Transverse colon (tissue), 4 donors: ENCODE measurements around the gene TLK1. TPM values are rescaled to one million over a fixed set of nuclear protein-coding genes. Genes with fewer than 3 reads are reported as not detected.

Experiments used
- DNase-seq: peaks from one replicate; pipeline ENCODE4 v3.0.0-alpha.2; 2019
- H3K27ac ChIP-seq, 4 donors: fragments of 200-600 bp; sonication (generic); 2 replicates each; pipeline ENCODE4 v1.5.1; 2016 to 2018; ENCODE audit warnings: inconsistent platforms in 4 of 4
- H3K27me3 ChIP-seq: fragments of 200-600 bp; sonication (generic); 2 replicates; pipeline ENCODE4 v1.5.1; 2017; ENCODE audit warnings: inconsistent platforms
- H3K36me3 ChIP-seq, 4 donors: fragments of 200-600 bp; sonication (generic); 2 replicates each; pipeline ENCODE4 v1.5.1; 2017 to 2019; ENCODE audit warnings: inconsistent platforms in 4 of 4
- H3K4me1 ChIP-seq, 4 donors: fragments of 200-600 bp; sonication (generic); 2 replicates each; pipeline ENCODE4 v1.5.1; 2017 to 2020; ENCODE audit warnings: inconsistent platforms in 4 of 4
- H3K4me3 ChIP-seq, 4 donors: fragments of 200-600 bp; sonication (generic); 1 replicate in 1 of 4; 2 replicates in 3 of 4; pipeline versions ENCODE4 v1.5.1 to v1.6.1; 2017 to 2019; ENCODE audit warnings: inconsistent platforms in 4 of 4
- H3K9me3 ChIP-seq, 2 donors: fragments of 200-600 bp; sonication (generic); 2 replicates each; pipeline ENCODE4 v1.5.1; 2017 to 2019; ENCODE audit warnings: inconsistent platforms in 2 of 2
- CTCF ChIP-seq, 5 experiments: fragments of 200-600 bp in 3 of 5; fragments of 450-650 bp in 2 of 5; sonication (generic) in 3 of 5; IDR thresholded peaks; 1 replicate in 2 of 5; 2 replicates in 3 of 5; pipeline ENCODE4 v1.5.1; 2016 to 2017; ENCODE audit warnings: antibody characterized with exemption in 5 of 5, inconsistent platforms in 3 of 5, mild to moderate bottlenecking in 2 of 5, moderate library complexity in 1 of 5
- EP300 ChIP-seq: sonication (generic); formaldehyde crosslinking; IDR thresholded peaks from one replicate; pipeline ENCODE4 v1.6.1; 2017; ENCODE audit warnings: antibody characterized with exemption, low read depth
- POLR2A ChIP-seq: fragments of 450-650 bp; IDR thresholded peaks from one replicate; pipeline ENCODE4 v1.6.1; 2016; ENCODE audit warnings: antibody characterized with exemption, mild to moderate bottlenecking, moderate library complexity
- POLR2AphosphoS5 ChIP-seq, 3 donors: sonication (generic); formaldehyde crosslinking; IDR thresholded peaks; one replicate each; pipeline ENCODE4 v1.6.1; 2016; ENCODE audit warnings: antibody characterized with exemption in 3 of 3
- WGBS, 2 donors: methylation state at CpG; one replicate each; pipeline ENCODE4 v1.1.5; 2018; ENCODE audit warnings: low coverage in 1 of 2; 5-methylcytosine and 5-hydroxymethylcytosine counted together
- in situ Hi-C, 4 donors: fragments of 200-750 bp; cut with MboI; loops; one replicate each; pipeline versions ENCODE4 v1.15.0 to v1.15.1; 2017; ENCODE audit warnings: low sequenced_read_pairs in 3 of 4, low pct_ligation_motif_present in 1 of 4, low pct_unique_long_range_greater_than_20kb in 1 of 4
- intact Hi-C: fragments of 100-400 bp; cut with DNase I; formaldehyde crosslinking; loops from one replicate; pipeline ENCODE4 v1.15.1; 2023; ENCODE audit warnings: low total_unique reads
- total RNA-seq, 4 donors: library from RNA; depleted of rRNA; stranded (reverse); fragments of >200 nt; gene quantifications; one replicate each; pipeline ENCODE4 v1.1.0, GENCODE V29; 2016

Gene TLK1
- total RNA-seq, 4 donors from 2014 or later = 39.6 to 76.3 (median 53.2) TPM

- no peaks in the 10 kb centered on the region for H3K9me3 ChIP-seq
- no peak overlapping the region for H3K27ac ChIP-seq
- WGBS, 2 donors = 58% methylated on average over 1 of the region's 1 CpG; no CpG with 5 or more reads in 1 of the 2 donors
- no peaks in the 10 kb centered on the region for H3K4me1 ChIP-seq
- H3K4me3 ChIP-seq = no peak overlapping the region
- no peak for DNase-seq
- H3K36me3 ChIP-seq = no peaks in the 10 kb centered on the region
- H3K27me3 ChIP-seq = no peaks in the 10 kb centered on the region
- intact Hi-C loops (no loop called here), in situ Hi-C loops (no loop called here)
- TF ChIP-seq POLR2AphosphoS5 (IDR thresholded peaks at IDR 0.05) (no peak), POLR2A (no peak)
Observed at GRCh38 chr2:170984079-170984478, 176.6 kb downstream of the TLK1 start.

DNA sequence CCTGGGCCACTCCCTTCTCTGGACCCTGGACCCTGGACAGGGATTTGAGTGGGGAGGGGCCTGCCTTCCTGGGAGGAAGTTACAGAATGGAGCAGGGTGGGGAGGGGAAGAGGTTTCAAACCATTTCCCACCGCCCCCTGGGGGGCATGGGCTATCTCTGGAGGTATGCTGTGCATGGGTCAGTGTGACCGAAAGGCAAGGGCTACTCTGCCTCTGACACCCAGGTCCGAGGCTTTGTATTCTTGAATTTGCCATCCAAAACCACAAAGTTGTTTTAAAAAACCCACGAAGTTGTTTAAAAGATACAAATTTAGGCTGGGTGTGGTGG, 184.8 kb downstream of the TLK1 start:
- intact Hi-C loops (loop anchor here (10.0 kb wide), 1 partner anchor 89 kb away; no protein-coding TSS in a partner anchor), in situ Hi-C loops (loop anchor here in 1 of 4 donors (5.0 to 10.0 kb wide), 2 partner anchors 189 to 441 kb away; partner anchors contain the start of gene TLK1)
- Histone ChIP-seq H3K4me3 (no peak overlapping the region), H3K36me3 (no peaks in the 10 kb centered on the region), H3K9me3 (no peaks in the 10 kb centered on the region), H3K4me1 (peaks cover 5 to 20% (median 11%) of the 10 kb centered on the region in 4 donors), H3K27me3 (no peaks in the 10 kb centered on the region), H3K27ac (no peak overlapping the region)
- TF ChIP-seq EP300 (no peak), POLR2A (no peak), POLR2AphosphoS5 (IDR thresholded peaks at IDR 0.05) (no peak), CTCF (IDR thresholded peaks at IDR 0.05) (no peak)
- WGBS, 2 donors = 75 to 88% methylated on average over 3 to 4 of the region's 4 CpGs
- DNase-seq = no peak

DNA sequence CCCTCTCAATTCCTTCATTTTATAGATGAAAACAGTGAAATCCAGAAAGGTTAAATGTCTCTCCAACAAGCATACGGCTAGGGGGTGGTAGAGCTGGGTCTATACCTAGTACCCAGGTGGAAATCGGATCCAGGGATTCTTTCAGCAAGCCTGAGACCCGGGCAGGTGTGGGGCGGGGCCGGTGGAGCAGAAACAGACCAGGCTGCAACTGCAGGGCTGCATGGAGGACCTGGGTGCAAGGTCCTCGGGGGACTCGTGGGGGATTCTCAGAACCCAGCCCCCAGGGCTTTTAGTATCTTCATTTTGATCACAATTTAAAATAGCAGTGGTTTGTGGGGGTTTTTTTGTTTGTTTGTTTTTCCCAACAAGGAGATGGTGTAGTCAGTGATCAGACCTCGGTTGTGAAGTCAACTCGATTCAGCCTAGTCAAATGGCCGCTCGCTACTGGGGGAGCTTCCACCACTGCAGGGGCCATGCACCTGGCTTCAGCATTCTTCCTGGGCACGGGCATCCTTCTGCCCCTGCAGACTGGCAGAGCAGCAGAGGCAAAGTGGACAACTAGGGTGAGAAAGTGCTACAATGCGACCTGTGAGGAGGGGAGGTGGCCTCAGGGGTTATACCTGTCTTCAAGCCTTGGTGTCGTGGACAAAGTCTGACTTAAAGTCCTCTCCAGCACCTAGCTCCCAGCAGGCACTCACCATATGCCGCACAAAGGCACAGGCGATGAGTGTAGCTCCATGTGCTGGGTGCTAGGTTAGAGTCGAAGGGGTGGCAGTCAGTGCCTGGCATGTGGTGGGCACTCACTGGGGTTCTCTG, 185.4 kb downstream of the TLK1 start:
- DNase-seq = no peak
- no peaks in the 10 kb centered on the region for H3K27me3 ChIP-seq
- TF ChIP-seq CTCF (IDR thresholded peaks at IDR 0.05) (no peak), POLR2AphosphoS5 (IDR thresholded peaks at IDR 0.05) (no peak), EP300 (no peak), POLR2A (no peak)
- peaks cover 5 to 20% (median 11%) of the 10 kb centered on the region in 4 donors for H3K4me1 ChIP-seq
- no peak overlapping the region for H3K4me3 ChIP-seq
- no peak overlapping the region for H3K27ac ChIP-seq
- no peaks in the 10 kb centered on the region for H3K36me3 ChIP-seq
- intact Hi-C loops (loop anchor here (10.0 kb wide), 1 partner anchor 89 kb away; no protein-coding TSS in a partner anchor), in situ Hi-C loops (loop anchor here in 1 of 4 donors (5.0 to 10.0 kb wide), 2 partner anchors 189 to 442 kb away; partner anchors contain the start of gene TLK1)
- WGBS, 2 donors = 40 to 71% methylated on average over 3 to 17 of the region's 17 CpGs
- H3K9me3 ChIP-seq = no peaks in the 10 kb centered on the region

GRCh38 chr2:170974304-170974993, 186.2 kb downstream of the TLK1 start:
- peak; percentile 21 for DNase-seq
- H3K36me3 ChIP-seq = no peaks in the 10 kb centered on the region
- WGBS, 2 donors = 60 to 65% methylated on average over 5 to 11 of the region's 11 CpGs
- H3K4me1 ChIP-seq = peaks cover 5 to 20% (median 11%) of the 10 kb centered on the region in 4 donors
- peak overlapping the region in 3 of 4 donors; percentile 58 to 95 (median 84) for H3K4me3 ChIP-seq
- intact Hi-C loops = loop anchor here (5.0 to 10.0 kb wide), 2 partner anchors 90 to 183 kb away; no protein-coding TSS in a partner anchor
- in situ Hi-C loops = loop anchor here in 3 of 4 donors (10.0 to 25.0 kb wide), 3 partner anchors 188 to 438 kb away; partner anchors contain the start of gene TLK1 (in 2 of the 3)
- no peaks in the 10 kb centered on the region for H3K9me3 ChIP-seq
- H3K27me3 ChIP-seq = no peaks in the 10 kb centered on the region
- TF ChIP-seq POLR2A (no peak), CTCF (IDR thresholded peaks at IDR 0.05) (no peak), EP300 (no peak), POLR2AphosphoS5 (IDR thresholded peaks at IDR 0.05) (no peak)
- H3K27ac ChIP-seq = peak overlapping the region in 3 of 4 donors; percentile 75 to 91 (median 87)
